GM23248 (cell line): ENCODE measurements around the gene SH3RF3. TPM values are rescaled to one million over a fixed set of nuclear protein-coding genes. Genes with fewer than 3 reads are reported as not detected.

Experiments used
- DNase-seq: peaks from one replicate; pipeline ENCODE4 v3.0.0-alpha.2; 2015
- H2AFZ ChIP-seq: fragments of 200-600 bp; sonication (generic); 2 replicates; pipeline ENCODE4 v1.6.1; 2016; ENCODE audit warnings: antibody characterized with exemption
- H3F3A ChIP-seq: fragments of 200-600 bp; sonication (generic); 2 replicates; pipeline ENCODE4 v1.6.1; 2016; ENCODE audit warnings: mild to moderate bottlenecking, antibody characterized with exemption, mixed run types; ENCODE audit not compliant: insufficient read depth
- H3K27ac ChIP-seq: fragments of 200-600 bp; sonication (generic); 2 replicates; pipeline ENCODE4 v1.5.1; 2016; ENCODE audit warnings: mild to moderate bottlenecking
- H3K27me3 ChIP-seq: fragments of 200-600 bp; sonication (generic); replicated peaks from 2 replicates; pipeline ENCODE4 v1.6.1; 2016; ENCODE audit warnings: mild to moderate bottlenecking; ENCODE audit not compliant: insufficient read depth
- H3K36me3 ChIP-seq: fragments of 200-600 bp; sonication (generic); 2 replicates; pipeline ENCODE4 v1.6.1; 2016; ENCODE audit warnings: low read depth, mild to moderate bottlenecking
- H3K4me1 ChIP-seq: fragments of 200-600 bp; sonication (generic); 2 replicates; pipeline ENCODE4 v1.6.1; 2016; ENCODE audit warnings: mild to moderate bottlenecking; ENCODE audit not compliant: insufficient read depth
- H3K4me2 ChIP-seq: fragments of 200-600 bp; sonication (generic); one replicate; pipeline ENCODE4 v1.6.1; 2016; ENCODE audit warnings: mild to moderate bottlenecking; ENCODE audit not compliant: unreplicated experiment
- H3K4me3 ChIP-seq: fragments of 200-600 bp; sonication (generic); 2 replicates; pipeline ENCODE4 v1.5.1; 2016; ENCODE audit warnings: mild to moderate bottlenecking
- H3K79me2 ChIP-seq: fragments of 200-600 bp; sonication (generic); 2 replicates; pipeline ENCODE4 v1.6.1; 2016; ENCODE audit warnings: mild to moderate bottlenecking; ENCODE audit not compliant: insufficient read depth
- H3K9ac ChIP-seq: fragments of 200-600 bp; sonication (generic); 2 replicates; pipeline ENCODE4 v1.6.1; 2016; ENCODE audit warnings: mild to moderate bottlenecking
- H3K9me2 ChIP-seq: fragments of 200-600 bp; sonication (generic); 2 replicates; pipeline ENCODE4 v1.6.1; 2016; ENCODE audit warnings: mixed run types, mild to moderate bottlenecking, moderate library complexity; ENCODE audit not compliant: insufficient read depth
- H3K9me3 ChIP-seq: fragments of 200-600 bp; sonication (generic); one replicate; pipeline ENCODE4 v1.6.1; 2017; ENCODE audit warnings: low read depth
- H4K20me1 ChIP-seq: fragments of 200-600 bp; sonication (generic); 2 replicates; pipeline ENCODE4 v1.6.0; 2016; ENCODE audit not compliant: insufficient read depth
- EZH2 ChIP-seq: fragments of 200-600 bp; sonication (generic); IDR thresholded peaks from 2 replicates; pipeline ENCODE4 v1.6.1; 2018; ENCODE audit warnings: antibody characterized with exemption, mild to moderate bottlenecking; ENCODE audit not compliant: insufficient read depth, poor library complexity, severe bottlenecking
- EZH2phosphoT487 ChIP-seq: fragments of 200-600 bp; sonication (generic); IDR thresholded peaks from 2 replicates; pipeline ENCODE4 v1.6.1; 2018; ENCODE audit warnings: antibody characterized with exemption, moderate library complexity, mild to moderate bottlenecking, low read depth; ENCODE audit not compliant: insufficient read depth
- WGBS, 2 experiments: methylation state at CpG; one replicate each; pipeline ENCODE4 v1.1.6; 2015 to 2017; ENCODE audit warnings: low lambda C conversion rate in 2 of 2, low coverage in 1 of 2; ENCODE audit errors: missing lambda C conversion rate in 2 of 2; 5-methylcytosine and 5-hydroxymethylcytosine counted together
- in situ Hi-C: fragments of 300-500 bp; cut with MboI; formaldehyde crosslinking; loops from 2 replicates; pipeline ENCODE4 v1.15.0; 2020
- polyA plus RNA-seq: library from polyadenylated mRNA; unstranded; fragments of >200 nt; fragmentation: Nextera tagmentation; extraction: Ambion mirVana; gene quantifications from 2 replicates; pipeline ENCODE4 v1.2.1, GENCODE V29; 2016
- total RNA-seq: library from RNA; depleted of rRNA; stranded (reverse); fragments of >200 nt; shearing (Covaris generic); gene quantifications from 2 replicates; pipeline ENCODE4 v1.2.3, GENCODE V29; 2014

SH3RF3 gene
- total and polyA plus RNA-seq, 2 experiments from 2014 or later: 1.5 to 5.2 TPM

DNA sequence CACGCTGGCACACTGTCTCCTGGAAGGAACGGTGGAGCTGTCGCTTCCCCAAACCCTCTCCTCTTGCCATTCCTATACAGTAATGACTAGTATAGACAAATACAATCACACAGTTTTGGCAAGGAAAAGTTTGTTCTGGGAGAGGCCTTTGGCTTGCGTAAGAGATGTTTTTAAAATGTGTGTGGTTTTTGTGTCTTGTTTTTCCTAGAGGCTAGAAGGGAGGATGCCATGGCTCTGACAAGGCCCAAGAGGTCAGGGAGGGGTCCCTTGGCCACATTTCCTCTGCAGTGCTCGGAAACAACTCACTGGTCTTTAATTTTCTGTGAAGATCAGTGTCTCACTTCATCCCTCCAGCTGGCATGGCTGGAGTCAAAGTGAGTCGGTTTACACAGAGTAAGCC, 195.9 kb downstream of the SH3RF3 start:
- WGBS, 2 experiments: 0 to 3% methylated on average over 6 of the region's 6 CpGs
- Histone ChIP-seq H3K27me3 (no peaks in the 10 kb centered on the region), H3K9me2 (no peaks in the 10 kb centered on the region), H3K36me3 (no peaks in the 10 kb centered on the region), H3K4me1 (peaks cover 47% of the 10 kb centered on the region), H2AFZ (no peak overlapping the region), H3K27ac (peak overlapping the region; percentile 63), H3K9ac (peak overlapping the region; percentile 35; the same call in 1 of the 2 replicates), H3F3A (peaks cover 19% of the 10 kb centered on the region), H3K4me3 (peak overlapping the region; percentile 17), H3K9me3 (no peaks in the 10 kb centered on the region), H4K20me1 (no peaks in the 10 kb centered on the region), H3K79me2 (peaks cover 26% of the 10 kb centered on the region), H3K4me2 (peak overlapping the region; percentile 43)
- peak; percentile 98 for DNase-seq
- in situ Hi-C loops: no loop called here
- TF ChIP-seq EZH2: no peak
- TF ChIP-seq EZH2phosphoT487: 0 out of 2 replicates have a peak, but pooled peaks have one; percentile 50

DNA sequence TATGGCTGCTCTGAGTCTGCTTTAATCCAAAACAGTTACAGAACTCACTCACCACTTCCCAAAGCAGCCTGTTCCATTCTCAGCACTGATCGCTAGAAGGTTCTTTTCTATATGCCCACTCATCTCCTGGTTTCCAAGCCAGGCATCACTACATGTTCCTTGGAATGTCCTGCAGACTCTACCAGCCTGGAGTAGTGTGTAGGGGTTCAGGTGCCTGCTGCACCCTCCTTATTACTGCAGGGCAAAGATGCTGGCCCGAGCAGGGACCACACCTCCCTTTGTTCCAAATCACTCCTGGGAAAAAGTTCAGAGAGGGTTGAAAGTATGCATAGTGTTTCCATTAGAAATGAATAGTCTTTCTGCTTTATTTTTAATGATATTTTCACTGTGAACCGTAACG, 196.6 kb downstream of the SH3RF3 start:
- H3K4me3 ChIP-seq: peak overlapping the region; percentile 17; the same call in 1 of the 2 replicates
- peaks cover 26% of the 10 kb centered on the region for H3K79me2 ChIP-seq
- H3K9ac ChIP-seq: peak overlapping the region; percentile 28; the same call in 1 of the 2 replicates
- in situ Hi-C loops: no loop called here
- WGBS, 2 experiments: 81 to 84% methylated on average over 4 of the region's 4 CpGs
- no peaks in the 10 kb centered on the region for H3K27me3 ChIP-seq
- H3F3A ChIP-seq: peaks cover 19% of the 10 kb centered on the region
- no peaks in the 10 kb centered on the region for H4K20me1 ChIP-seq
- H3K9me3 ChIP-seq: no peaks in the 10 kb centered on the region
- H3K4me1 ChIP-seq: peaks cover 54% of the 10 kb centered on the region
- H3K4me2 ChIP-seq: peak overlapping the region; percentile 43
- no peak for TF ChIP-seq EZH2phosphoT487
- no peak for TF ChIP-seq EZH2
- no peak overlapping the region for H2AFZ ChIP-seq
- no peaks in the 10 kb centered on the region for H3K36me3 ChIP-seq
- no peak for DNase-seq
- H3K9me2 ChIP-seq: no peaks in the 10 kb centered on the region
- H3K27ac ChIP-seq: peak overlapping the region; percentile 59

DNA sequence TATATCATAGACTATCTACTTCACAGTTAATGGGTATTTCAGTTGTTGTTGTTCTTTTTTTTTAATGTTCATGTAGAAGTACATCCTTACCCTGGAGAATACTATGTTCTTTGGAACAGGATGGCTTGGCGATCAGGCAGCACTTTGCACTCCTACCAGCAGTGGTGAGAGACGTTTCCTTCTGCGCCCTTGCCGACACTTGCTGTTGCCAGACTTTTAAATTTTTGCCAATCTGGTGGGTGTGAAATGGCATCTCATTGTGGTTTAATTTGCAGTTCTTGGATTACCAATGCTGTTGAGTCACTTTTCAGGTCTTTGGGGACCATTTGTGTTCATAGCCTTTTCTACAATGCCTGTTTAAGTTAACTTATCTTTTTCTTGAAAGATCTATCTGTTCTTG, 197.3 kb downstream of the SH3RF3 start:
- no peak overlapping the region for H3K4me3 ChIP-seq
- H3K4me2 ChIP-seq: no peak overlapping the region
- no peaks in the 10 kb centered on the region for H3K9me2 ChIP-seq
- in situ Hi-C loops: no loop called here
- no peak for DNase-seq
- peaks cover 23% of the 10 kb centered on the region for H3K79me2 ChIP-seq
- peaks cover 56% of the 10 kb centered on the region for H3K4me1 ChIP-seq
- no peak overlapping the region for H3K9ac ChIP-seq
- no peaks in the 10 kb centered on the region for H4K20me1 ChIP-seq
- H3K36me3 ChIP-seq: no peaks in the 10 kb centered on the region
- no peak for TF ChIP-seq EZH2
- no peak for TF ChIP-seq EZH2phosphoT487
- H3F3A ChIP-seq: peaks cover 19% of the 10 kb centered on the region
- 81 to 83% methylated on average over 4 of the region's 4 CpGs for WGBS, 2 experiments
- H3K27ac ChIP-seq: no peak overlapping the region
- H2AFZ ChIP-seq: no peak overlapping the region
- H3K9me3 ChIP-seq: no peaks in the 10 kb centered on the region
- no peaks in the 10 kb centered on the region for H3K27me3 ChIP-seq

DNA sequence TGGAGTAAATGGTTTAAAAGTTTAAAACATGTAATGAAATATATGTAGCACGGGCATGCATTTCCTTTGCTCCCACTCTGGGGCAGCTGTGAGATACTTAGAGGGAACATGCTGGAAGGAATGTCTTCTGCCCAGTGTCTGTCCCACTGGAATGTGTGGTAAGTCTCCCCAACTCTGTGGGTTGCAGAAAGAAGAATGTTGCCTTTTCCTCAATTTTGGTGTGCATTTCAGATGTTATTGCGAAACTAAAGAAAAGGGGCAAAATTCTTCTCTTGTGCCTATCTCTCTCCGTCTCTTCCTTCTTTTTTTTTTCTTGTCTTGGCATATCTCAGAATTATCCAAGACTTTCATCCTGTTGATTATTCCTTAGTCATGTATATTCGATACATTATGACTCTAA, 201.1 kb downstream of the SH3RF3 start:
- peak overlapping the region; percentile 43 for H3K4me2 ChIP-seq
- H3K27ac ChIP-seq: no peak overlapping the region
- peak; percentile 50 for DNase-seq

DNA sequence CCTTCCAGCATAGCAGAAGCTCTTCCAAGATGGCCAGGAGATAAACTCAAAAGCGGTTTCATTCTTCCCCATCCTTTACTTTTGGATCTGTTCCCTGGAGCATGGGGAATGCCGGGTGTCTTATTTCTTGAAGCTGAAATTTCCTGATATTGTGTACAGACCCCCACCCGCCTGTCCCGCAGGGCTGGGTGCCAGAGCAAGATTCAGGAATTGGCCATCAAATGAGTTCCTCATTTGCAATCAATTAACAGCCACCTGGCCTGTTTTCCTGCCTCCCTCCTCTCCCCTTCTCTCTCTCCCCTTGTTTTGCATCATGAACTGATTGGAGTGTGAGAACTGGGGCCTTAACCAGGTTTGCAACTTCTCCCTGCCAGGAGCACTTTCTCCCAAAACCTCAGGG, 202.1 kb downstream of the SH3RF3 start:
- Histone ChIP-seq H3K9me3 (no peaks in the 10 kb centered on the region), H3F3A (peaks cover 28% of the 10 kb centered on the region), H4K20me1 (no peaks in the 10 kb centered on the region), H2AFZ (no peak overlapping the region), H3K79me2 (peaks cover 11% of the 10 kb centered on the region; the same call in 1 of the 2 replicates), H3K9ac (no peak overlapping the region), H3K9me2 (no peaks in the 10 kb centered on the region), H3K4me2 (no peak overlapping the region), H3K36me3 (no peaks in the 10 kb centered on the region), H3K27ac (no peak overlapping the region), H3K4me1 (peaks cover 53% of the 10 kb centered on the region), H3K4me3 (no peak overlapping the region), H3K27me3 (no peaks in the 10 kb centered on the region)
- in situ Hi-C loops: no loop called here
- no peak for TF ChIP-seq EZH2
- TF ChIP-seq EZH2phosphoT487: no peak
- DNase-seq: no peak
- WGBS, 2 experiments: 99 to 100% methylated on average over 4 of the region's 4 CpGs

More for the DNA sequence above, 201.1 kb downstream of the SH3RF3 start:
- Histone ChIP-seq H3F3A (peaks cover 26% of the 10 kb centered on the region), H3K79me2 (peaks cover 11% of the 10 kb centered on the region; the same call in 1 of the 2 replicates), H3K27me3 (no peaks in the 10 kb centered on the region), H2AFZ (no peak overlapping the region), H3K36me3 (no peaks in the 10 kb centered on the region), H3K4me3 (no peak overlapping the region), H3K4me1 (peaks cover 53% of the 10 kb centered on the region), H3K9ac (no peak overlapping the region), H3K9me3 (no peaks in the 10 kb centered on the region), H3K9me2 (no peaks in the 10 kb centered on the region), H4K20me1 (no peaks in the 10 kb centered on the region)
- TF ChIP-seq EZH2 (no peak), EZH2phosphoT487 (no peak)
- WGBS, 2 experiments: 79 to 82% methylated on average over 4 of the region's 4 CpGs
- in situ Hi-C loops: no loop called here
